VCaP (cell line): ENCODE results near the gene EXOSC10.
A peak's percentile ranks its signal among the peaks of the same experiment; 100 is the strongest.

ENCODE experiments used
- H3K27ac ChIP-seq: fragments of 450-650 bp; 2 replicates; pipeline ENCODE4 v1.5.1; 2017
- TF ChIP-seq, protein P1 (sequence below): fragments of 450-650 bp; conservative IDR thresholded peaks from 2 replicates; pipeline ENCODE4 v1.5.1; 2017; ENCODE audit warnings: mild to moderate bottlenecking, moderate library complexity

EXOSC10 gene

DNA sequence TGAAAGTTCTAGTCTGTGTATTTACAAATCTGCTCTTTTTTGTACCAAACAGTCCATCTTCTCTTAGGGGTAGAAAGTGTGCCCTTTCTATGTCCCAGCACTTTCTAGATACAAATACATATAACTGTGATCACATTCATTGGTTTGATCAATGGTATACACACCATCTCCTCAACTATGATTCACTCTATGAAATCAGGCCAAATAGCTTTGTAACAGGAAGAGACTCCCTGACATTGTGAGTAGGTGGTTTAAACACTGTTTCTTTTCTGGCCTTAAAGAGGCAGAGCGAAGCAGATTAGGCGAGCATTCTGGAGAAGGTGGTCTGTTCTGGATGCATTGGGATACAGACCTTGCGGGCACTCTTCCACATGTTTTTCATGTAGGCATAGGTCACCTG, 39.3 kb upstream of the EXOSC10 start:
- no peak overlapping the region for H3K27ac ChIP-seq
- TF ChIP-seq, protein P1, sequence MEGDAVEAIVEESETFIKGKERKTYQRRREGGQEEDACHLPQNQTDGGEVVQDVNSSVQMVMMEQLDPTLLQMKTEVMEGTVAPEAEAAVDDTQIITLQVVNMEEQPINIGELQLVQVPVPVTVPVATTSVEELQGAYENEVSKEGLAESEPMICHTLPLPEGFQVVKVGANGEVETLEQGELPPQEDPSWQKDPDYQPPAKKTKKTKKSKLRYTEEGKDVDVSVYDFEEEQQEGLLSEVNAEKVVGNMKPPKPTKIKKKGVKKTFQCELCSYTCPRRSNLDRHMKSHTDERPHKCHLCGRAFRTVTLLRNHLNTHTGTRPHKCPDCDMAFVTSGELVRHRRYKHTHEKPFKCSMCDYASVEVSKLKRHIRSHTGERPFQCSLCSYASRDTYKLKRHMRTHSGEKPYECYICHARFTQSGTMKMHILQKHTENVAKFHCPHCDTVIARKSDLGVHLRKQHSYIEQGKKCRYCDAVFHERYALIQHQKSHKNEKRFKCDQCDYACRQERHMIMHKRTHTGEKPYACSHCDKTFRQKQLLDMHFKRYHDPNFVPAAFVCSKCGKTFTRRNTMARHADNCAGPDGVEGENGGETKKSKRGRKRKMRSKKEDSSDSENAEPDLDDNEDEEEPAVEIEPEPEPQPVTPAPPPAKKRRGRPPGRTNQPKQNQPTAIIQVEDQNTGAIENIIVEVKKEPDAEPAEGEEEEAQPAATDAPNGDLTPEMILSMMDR, result no peak

DNA sequence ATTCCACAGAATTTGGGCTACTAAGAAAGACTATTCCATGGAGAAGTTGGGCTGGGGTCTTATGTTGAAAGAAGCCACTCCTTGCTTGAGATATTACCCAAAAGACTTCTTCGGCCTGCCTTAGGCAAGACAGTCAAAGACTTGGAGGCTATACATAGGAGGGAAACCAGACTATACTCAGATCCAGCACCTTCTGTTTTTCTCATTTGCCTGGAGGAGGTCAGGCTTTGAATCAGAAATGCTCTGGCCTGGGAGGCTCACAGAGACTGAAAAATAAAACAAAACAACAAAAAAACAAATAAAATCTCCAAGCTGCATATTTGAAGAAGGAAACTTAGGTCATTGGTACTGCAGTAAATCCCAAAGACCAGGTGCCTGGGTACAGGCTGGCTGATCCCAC, 38.4 kb upstream of the EXOSC10 start:
- peak overlapping the region; percentile 15; the same call in 1 of the 2 replicates for H3K27ac ChIP-seq
- TF ChIP-seq, protein P1, result no peak

DNA sequence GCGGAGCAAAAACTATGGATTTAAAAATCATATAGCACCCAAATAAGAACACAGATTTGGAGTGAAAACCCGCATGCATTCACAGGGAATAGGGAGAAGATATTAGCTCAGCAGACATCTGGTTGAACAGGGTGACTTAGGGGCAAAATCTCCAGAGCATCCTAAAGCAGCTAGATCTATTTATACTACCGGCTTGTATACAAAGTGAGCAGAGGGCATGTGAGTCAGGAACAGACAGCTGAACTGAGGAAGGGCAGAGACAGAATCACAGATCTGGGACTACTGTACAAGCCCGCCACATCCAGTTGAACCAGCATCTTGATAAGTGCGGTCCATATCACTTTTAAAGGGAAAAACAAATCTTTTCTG, 35.2 kb upstream of the EXOSC10 start:
- TF ChIP-seq, protein P1, result no peak
- peak overlapping the region; percentile 87 for H3K27ac ChIP-seq

DNA sequence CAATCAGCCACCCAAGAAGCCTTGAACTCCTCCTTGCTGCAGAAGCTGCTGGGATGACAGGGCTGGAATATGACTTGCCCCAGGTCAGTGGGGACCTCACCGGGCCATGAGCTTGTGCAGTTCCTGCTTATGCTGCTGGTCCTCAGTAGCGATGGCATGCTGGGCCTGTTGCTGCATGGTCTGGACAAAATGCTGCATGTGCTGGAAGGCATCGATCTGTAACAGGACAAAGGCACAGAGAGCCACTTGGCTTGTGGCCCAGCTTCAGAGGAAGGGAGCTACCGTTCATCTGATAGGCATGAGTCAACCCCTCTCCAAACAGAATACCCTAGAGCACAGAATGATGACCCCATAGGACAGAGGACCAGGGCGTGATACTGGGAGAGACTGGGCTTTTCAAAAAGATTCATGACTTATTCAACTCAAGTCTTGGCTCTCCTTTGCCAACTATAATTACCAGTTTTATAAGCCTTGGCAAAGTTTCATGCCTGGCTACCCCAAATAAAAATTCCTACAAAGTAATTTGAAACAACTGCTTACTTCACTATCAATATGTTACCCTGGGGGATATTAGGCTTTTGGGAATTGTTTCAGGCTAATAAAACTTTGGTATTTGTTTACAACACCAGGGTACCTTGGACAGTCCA, 34.7 kb upstream of the EXOSC10 start:
- peak overlapping the region; percentile 87 for H3K27ac ChIP-seq
- TF ChIP-seq, protein P1, result no peak

DNA sequence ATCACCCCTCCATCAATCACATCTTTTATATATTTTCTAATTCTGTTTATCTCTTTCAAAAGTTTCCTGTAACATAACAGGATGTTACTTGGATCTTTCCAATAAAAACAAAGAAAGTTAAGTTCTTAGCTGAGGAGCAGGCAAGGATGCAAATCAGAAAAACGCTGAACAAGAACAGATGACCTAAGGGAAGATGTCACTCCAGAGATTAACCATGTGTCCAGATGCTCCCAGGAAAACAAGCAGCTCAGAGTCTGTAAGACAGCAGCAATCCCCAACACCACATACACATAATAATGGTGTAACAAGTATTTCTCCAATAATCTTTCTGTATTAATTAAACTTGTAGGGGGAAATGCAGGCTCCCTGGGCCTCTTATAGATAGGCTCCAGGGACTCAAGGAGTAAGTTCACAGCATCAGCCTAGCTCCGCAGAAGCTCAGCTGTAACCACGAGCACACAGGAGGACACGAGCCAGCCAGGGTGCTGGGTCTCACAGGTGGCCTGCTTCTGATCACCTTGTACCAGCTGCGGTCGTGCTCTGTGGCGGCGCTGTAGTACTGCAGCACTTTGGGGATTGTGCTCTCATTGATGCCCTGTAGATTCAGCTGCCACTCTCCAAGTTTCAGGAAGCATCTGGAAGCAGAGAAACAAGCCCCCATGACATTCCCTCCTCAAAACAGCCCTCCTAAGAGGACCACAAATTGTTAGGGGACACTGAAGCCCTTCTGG, 33.1 kb upstream of the EXOSC10 start:
- TF ChIP-seq, protein P1, result no peak
- peak overlapping the region; percentile 87 for H3K27ac ChIP-seq

DNA sequence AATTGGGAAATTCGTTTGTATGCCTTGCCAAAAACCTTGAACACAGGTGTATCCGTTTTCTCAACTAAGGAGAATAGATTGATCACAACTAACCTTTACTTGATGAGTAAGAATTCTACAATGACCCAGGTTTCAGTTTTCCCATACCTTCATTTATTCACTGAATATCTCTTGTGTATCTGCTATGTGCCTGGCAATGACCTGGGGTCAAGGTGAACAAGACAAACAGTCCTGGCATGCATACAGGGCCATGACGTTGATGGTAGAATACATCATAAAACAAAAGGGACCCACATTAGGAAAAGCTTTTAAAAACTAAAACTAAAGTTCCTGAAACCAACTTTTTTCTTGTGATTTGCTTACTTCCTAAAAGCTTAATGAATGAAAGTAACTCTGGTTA, 32.1 kb upstream of the EXOSC10 start:
- H3K27ac ChIP-seq, result 0 out of 2 replicates have a peak overlapping the region, but pooled peaks have one; percentile 87
- TF ChIP-seq, protein P1, result no peak

DNA sequence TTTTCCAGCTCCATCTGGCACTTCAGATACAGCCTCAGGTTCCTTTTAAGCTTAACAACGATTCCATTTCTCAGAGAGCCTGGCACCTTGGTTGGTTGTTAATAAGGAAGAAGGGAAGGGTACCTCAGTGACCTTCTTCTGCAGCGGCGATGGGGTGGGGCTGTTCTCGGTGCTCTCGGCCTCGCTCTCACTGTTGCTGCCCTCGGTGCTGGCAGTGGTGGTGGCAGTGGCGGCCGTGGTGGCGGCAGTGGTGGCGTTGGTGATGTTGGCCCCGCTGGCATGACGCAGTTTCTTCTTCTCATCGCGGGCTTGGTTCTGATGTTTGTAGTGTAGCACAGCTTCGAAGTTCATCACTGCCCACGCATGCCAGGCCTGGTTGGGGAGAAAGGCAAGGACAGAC, 30.7 kb upstream of the EXOSC10 start:
- TF ChIP-seq, protein P1, result no peak
- no peak overlapping the region for H3K27ac ChIP-seq
